HepG2 (cell line): ENCODE data around the gene TCEAL8. TPM values are rescaled to one million over a fixed set of nuclear protein-coding genes. Genes with fewer than 3 reads are reported as not detected.

Experiments
- ATF1 ChIP-seq: IDR thresholded peaks from 2 replicates; pipeline ENCODE4 v1.6.1; 2016; ENCODE audit warnings: mild to moderate bottlenecking, control low read depth
- GPBP1L1 ChIP-seq: sonication (generic); formaldehyde crosslinking; IDR thresholded peaks from 2 replicates; pipeline ENCODE4 v1.5.0; 2020; ENCODE audit warnings: mild to moderate bottlenecking, missing genetic modification reagents
- ZNF501 ChIP-seq: sonication (generic); formaldehyde crosslinking; IDR thresholded peaks from 2 replicates; pipeline ENCODE4 v1.5.1; 2020; ENCODE audit warnings: mild to moderate bottlenecking, moderate library complexity, missing genetic modification reagents
- ZNF646 ChIP-seq: sonication (generic); formaldehyde crosslinking; IDR thresholded peaks from 2 replicates; pipeline ENCODE4 v1.9.0; 2021; ENCODE audit warnings: mild to moderate bottlenecking, missing genetic modification reagents
- polyA plus RNA-seq, 8 experiments: library from polyadenylated mRNA; depleted of rRNA in 3 of 8; stranded (reverse) in 7 of 8; unstranded in 1 of 8; fragments of >200 nt; fragmentation: Illumina TruSeq in 4 of 8; extraction: Trizol in 4 of 8; gene quantifications; 2 replicates each; pipeline versions ENCODE4 v1.2.1 to v1.2.3, GENCODE V29; 2011 to 2016; ENCODE audit warnings: low read depth in 4 of 8, missing spikeins in 1 of 8, mixed read lengths in 1 of 8; ENCODE audit not compliant: insufficient read depth in 1 of 8
- total RNA-seq, 5 experiments: library from RNA; depleted of rRNA; stranded (reverse); fragments of >200 nt; fragmentation: Illumina TruSeq; extraction: Trizol; gene quantifications; 2 replicates each; pipeline ENCODE4 v1.2.3, GENCODE V29; 2016; ENCODE audit warnings: low read depth in 1 of 5
- TF ChIP-seq, protein P1 (sequence below): sonication (generic); formaldehyde crosslinking; IDR thresholded peaks from 2 replicates; pipeline ENCODE4 v1.4.0; 2020; ENCODE audit warnings: missing genetic modification reagents
- TF ChIP-seq, protein P2 (sequence below): sonication (generic); formaldehyde crosslinking; IDR thresholded peaks from 2 replicates; pipeline ENCODE4 v1.4.0; 2020; ENCODE audit warnings: missing genetic modification reagents
- TF ChIP-seq, protein P3 (sequence below), 2 experiments: sonication (generic) in 1 of 2; formaldehyde crosslinking in 1 of 2; IDR thresholded peaks; 2 replicates each; pipeline versions ENCODE4 v1.5.1 to v1.6.1; 2011 to 2020; ENCODE audit warnings: borderline replicate concordance in 1 of 2, low read depth in 1 of 2, low read length in 1 of 2, mild to moderate bottlenecking in 1 of 2, missing genetic modification reagents in 1 of 2, moderate library complexity in 1 of 2

Gene TCEAL8
- total and polyA plus RNA-seq, 2 of the 13 experiments (the other 11 are each of a cell fraction or from before 2014, with no cell fraction given) = 20.0 to 40.8 TPM

- TF ChIP-seq, protein P1, sequence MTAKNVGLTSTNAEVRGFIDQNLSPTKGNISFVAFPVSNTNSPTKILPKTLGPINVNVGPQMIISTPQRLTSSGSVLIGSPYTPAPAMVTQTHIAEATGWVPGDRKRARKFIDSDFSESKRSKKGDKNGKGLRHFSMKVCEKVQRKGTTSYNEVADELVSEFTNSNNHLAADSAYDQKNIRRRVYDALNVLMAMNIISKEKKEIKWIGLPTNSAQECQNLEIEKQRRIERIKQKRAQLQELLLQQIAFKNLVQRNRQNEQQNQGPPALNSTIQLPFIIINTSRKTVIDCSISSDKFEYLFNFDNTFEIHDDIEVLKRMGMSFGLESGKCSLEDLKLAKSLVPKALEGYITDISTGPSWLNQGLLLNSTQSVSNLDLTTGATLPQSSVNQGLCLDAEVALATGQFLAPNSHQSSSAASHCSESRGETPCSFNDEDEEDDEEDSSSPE (CRISPR knock-in tag) = 0 out of 2 replicates have a peak, but pooled peaks have one; percentile 28
- TF ChIP-seq, protein P2, sequence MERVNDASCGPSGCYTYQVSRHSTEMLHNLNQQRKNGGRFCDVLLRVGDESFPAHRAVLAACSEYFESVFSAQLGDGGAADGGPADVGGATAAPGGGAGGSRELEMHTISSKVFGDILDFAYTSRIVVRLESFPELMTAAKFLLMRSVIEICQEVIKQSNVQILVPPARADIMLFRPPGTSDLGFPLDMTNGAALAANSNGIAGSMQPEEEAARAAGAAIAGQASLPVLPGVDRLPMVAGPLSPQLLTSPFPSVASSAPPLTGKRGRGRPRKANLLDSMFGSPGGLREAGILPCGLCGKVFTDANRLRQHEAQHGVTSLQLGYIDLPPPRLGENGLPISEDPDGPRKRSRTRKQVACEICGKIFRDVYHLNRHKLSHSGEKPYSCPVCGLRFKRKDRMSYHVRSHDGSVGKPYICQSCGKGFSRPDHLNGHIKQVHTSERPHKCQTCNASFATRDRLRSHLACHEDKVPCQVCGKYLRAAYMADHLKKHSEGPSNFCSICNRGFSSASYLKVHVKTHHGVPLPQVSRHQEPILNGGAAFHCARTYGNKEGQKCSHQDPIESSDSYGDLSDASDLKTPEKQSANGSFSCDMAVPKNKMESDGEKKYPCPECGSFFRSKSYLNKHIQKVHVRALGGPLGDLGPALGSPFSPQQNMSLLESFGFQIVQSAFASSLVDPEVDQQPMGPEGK = peak; percentile 40; the same call in 1 of the 2 replicates
- 0 out of 2 replicates have a peak, but pooled peaks have one; percentile 15 for TF ChIP-seq ZNF501
- peak; percentile 73 for TF ChIP-seq ATF1
- no peak for TF ChIP-seq ZNF646 (CRISPR knock-in tag)
- TF ChIP-seq, protein P3, sequence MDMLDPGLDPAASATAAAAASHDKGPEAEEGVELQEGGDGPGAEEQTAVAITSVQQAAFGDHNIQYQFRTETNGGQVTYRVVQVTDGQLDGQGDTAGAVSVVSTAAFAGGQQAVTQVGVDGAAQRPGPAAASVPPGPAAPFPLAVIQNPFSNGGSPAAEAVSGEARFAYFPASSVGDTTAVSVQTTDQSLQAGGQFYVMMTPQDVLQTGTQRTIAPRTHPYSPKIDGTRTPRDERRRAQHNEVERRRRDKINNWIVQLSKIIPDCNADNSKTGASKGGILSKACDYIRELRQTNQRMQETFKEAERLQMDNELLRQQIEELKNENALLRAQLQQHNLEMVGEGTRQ (IDR thresholded peaks at IDR 0.05; ENCODE audit: low read depth, low read length) = peak; percentile 46; the same call in 1 of the 2 replicates
- TF ChIP-seq, protein P3 (CRISPR knock-in tag; IDR thresholded peaks at IDR 0.05; ENCODE audit: borderline replicate concordance) = peak; percentile 71; the same call in 1 of the 2 replicates
- no peak for TF ChIP-seq GPBP1L1 (CRISPR knock-in tag)
- TF ChIP-seq, all 625 proteins: peak for 21
Measured at GRCh38 chrX:103254921-103255493, at the start of gene TCEAL8 (continued).
